DMS79 (cell line): ENCODE data around the gene ZNF618.

Experiments used
- DNase-seq: peaks from one replicate; lab custom pipeline; 2025; lab: John Stamatoyannopoulos, UW

Gene ZNF618

GRCh38 chr9:114025196-114025753 lies 149.2 kb downstream of the ZNF618 start:
- DNase-seq = no peak

GRCh38 chr9:114025760-114026159 lies 149.7 kb downstream of the ZNF618 start:
- DNase-seq = no peak

GRCh38 chr9:114026335-114026734 lies 150.2 kb downstream of the ZNF618 start:
- no peak for DNase-seq

GRCh38 chr9:114027159-114027862 lies 151.2 kb downstream of the ZNF618 start:
- DNase-seq = no peak

GRCh38 chr9:114027863-114028465 lies 151.9 kb downstream of the ZNF618 start:
- DNase-seq = no peak

- no peak for DNase-seq
These were observed 152.5 kb downstream of the ZNF618 start for GRCh38 chr9:114028646-114029045.

GRCh38 chr9:114029311-114030170 lies 153.4 kb downstream of the ZNF618 start:
- DNase-seq = no peak

GRCh38 chr9:114030364-114030763 lies 154.3 kb downstream of the ZNF618 start:
- DNase-seq = no peak

GRCh38 chr9:114031037-114031630 lies 155.0 kb downstream of the ZNF618 start:
- DNase-seq = no peak

GRCh38 chr9:114031948-114032840 lies 156.1 kb downstream of the ZNF618 start:
- DNase-seq = no peak

- DNase-seq = no peak
These were observed 157.4 kb downstream of the ZNF618 start for GRCh38 chr9:114033397-114034103.

GRCh38 chr9:114034196-114034595 lies 158.1 kb downstream of the ZNF618 start:
- no peak for DNase-seq

- no peak for DNase-seq
These were observed 158.6 kb downstream of the ZNF618 start for GRCh38 chr9:114034661-114035062.

- DNase-seq = no peak
These were observed 159.2 kb downstream of the ZNF618 start for GRCh38 chr9:114035221-114035844.

- no peak for DNase-seq
These were observed 160.0 kb downstream of the ZNF618 start for GRCh38 chr9:114035845-114036801.

- DNase-seq = no peak
These were observed 161.1 kb downstream of the ZNF618 start for GRCh38 chr9:114037249-114037648.

- peak; percentile 62 for DNase-seq
These were observed 162.0 kb downstream of the ZNF618 start for GRCh38 chr9:114037961-114038723.

GRCh38 chr9:114038724-114039313 lies 162.7 kb downstream of the ZNF618 start:
- DNase-seq = no peak
